HFF-Myc (cell line): ENCODE measurements around the gene NFKBIL1.

Experiments used
- DNase-seq: peaks from one replicate; pipeline ENCODE4 v3.0.0-alpha.2; 2011; ENCODE audit warnings: low read depth; ENCODE audit errors: extremely low read depth
- H3K4me3 ChIP-seq: replicated peaks from 2 replicates; pipeline ENCODE4 v1.5.1; 2011; ENCODE audit warnings: low read depth, mild to moderate bottlenecking, control low read depth, low read length
- TF ChIP-seq, protein P1 (sequence below): IDR thresholded peaks from 2 replicates; pipeline ENCODE4 v1.5.1; 2012; ENCODE audit warnings: mild to moderate bottlenecking, low read depth, low read length, control low read depth; ENCODE audit errors: missing control alignments

The NFKBIL1 gene

DNA sequence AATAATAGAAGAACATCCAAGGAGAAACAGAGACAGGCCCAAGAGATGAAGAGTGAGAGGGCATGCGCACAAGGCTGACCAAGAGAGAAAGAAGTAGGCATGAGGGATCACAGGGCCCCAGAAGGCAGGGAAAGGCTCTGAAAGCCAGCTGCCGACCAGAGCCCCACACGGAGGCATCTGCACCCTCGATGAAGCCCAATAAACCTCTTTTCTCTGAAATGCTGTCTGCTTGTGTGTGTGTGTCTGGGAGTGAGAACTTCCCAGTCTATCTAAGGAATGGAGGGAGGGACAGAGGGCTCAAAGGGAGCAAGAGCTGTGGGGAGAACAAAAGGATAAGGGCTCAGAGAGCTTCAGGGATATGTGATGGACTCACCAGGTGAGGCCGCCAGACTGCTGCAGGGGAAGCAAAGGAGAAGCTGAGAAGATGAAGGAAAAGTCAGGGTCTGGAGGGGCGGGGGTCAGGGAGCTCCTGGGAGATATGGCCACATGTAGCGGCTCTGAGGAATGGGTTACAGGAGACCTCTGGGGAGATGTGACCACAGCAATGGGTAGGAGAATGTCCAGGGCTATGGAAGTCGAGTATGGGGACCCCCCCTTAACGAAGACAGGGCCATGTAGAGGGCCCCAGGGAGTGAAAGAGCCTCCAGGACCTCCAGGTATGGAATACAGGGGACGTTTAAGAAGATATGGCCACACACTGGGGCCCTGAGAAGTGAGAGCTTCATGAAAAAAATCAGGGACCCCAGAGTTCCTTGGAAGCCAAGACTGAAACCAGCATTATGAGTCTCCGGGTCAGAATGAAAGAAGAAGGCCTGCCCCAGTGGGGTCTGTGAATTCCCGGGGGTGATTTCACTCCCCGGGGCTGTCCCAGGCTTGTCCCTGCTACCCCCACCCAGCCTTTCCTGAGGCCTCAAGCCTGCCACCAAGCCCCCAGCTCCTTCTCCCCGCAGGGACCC lies 27.0 kb downstream of the NFKBIL1 start:
- H3K4me3 ChIP-seq, result no peak overlapping the region
- no peak for DNase-seq
- TF ChIP-seq, protein P1, sequence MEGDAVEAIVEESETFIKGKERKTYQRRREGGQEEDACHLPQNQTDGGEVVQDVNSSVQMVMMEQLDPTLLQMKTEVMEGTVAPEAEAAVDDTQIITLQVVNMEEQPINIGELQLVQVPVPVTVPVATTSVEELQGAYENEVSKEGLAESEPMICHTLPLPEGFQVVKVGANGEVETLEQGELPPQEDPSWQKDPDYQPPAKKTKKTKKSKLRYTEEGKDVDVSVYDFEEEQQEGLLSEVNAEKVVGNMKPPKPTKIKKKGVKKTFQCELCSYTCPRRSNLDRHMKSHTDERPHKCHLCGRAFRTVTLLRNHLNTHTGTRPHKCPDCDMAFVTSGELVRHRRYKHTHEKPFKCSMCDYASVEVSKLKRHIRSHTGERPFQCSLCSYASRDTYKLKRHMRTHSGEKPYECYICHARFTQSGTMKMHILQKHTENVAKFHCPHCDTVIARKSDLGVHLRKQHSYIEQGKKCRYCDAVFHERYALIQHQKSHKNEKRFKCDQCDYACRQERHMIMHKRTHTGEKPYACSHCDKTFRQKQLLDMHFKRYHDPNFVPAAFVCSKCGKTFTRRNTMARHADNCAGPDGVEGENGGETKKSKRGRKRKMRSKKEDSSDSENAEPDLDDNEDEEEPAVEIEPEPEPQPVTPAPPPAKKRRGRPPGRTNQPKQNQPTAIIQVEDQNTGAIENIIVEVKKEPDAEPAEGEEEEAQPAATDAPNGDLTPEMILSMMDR, result no peak

DNA sequence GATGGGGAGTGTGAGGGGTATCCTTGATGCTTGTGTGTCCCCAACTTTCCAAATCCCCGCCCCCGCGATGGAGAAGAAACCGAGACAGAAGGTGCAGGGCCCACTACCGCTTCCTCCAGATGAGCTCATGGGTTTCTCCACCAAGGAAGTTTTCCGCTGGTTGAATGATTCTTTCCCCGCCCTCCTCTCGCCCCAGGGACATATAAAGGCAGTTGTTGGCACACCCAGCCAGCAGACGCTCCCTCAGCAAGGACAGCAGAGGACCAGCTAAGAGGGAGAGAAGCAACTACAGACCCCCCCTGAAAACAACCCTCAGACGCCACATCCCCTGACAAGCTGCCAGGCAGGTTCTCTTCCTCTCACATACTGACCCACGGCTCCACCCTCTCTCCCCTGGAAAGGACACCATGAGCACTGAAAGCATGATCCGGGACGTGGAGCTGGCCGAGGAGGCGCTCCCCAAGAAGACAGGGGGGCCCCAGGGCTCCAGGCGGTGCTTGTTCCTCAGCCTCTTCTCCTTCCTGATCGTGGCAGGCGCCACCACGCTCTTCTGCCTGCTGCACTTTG lies 28.0 kb downstream of the NFKBIL1 start, which contains the start of gene TNF:
Gene TNF, plus strand, starts transcription at position 231 of the 567 bp plus-strand sequence. Its CDS starts 177 bp downstream, at position 408.
- no peak within 1 kb of the TSS for H3K4me3 ChIP-seq
- DNase-seq, result no peak
- TF ChIP-seq, protein P1, result no peak

DNA sequence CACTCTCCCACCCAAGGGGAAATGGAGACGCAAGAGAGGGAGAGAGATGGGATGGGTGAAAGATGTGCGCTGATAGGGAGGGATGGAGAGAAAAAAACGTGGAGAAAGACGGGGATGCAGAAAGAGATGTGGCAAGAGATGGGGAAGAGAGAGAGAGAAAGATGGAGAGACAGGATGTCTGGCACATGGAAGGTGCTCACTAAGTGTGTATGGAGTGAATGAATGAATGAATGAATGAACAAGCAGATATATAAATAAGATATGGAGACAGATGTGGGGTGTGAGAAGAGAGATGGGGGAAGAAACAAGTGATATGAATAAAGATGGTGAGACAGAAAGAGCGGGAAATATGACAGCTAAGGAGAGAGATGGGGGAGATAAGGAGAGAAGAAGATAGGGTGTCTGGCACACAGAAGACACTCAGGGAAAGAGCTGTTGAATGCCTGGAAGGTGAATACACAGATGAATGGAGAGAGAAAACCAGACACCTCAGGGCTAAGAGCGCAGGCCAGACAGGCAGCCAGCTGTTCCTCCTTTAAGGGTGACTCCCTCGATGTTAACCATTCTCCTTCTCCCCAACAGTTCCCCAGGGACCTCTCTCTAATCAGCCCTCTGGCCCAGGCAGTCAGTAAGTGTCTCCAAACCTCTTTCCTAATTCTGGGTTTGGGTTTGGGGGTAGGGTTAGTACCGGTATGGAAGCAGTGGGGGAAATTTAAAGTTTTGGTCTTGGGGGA lies 28.7 kb downstream of the NFKBIL1 start:
- no peak for DNase-seq
- H3K4me3 ChIP-seq, result no peak overlapping the region

DNA sequence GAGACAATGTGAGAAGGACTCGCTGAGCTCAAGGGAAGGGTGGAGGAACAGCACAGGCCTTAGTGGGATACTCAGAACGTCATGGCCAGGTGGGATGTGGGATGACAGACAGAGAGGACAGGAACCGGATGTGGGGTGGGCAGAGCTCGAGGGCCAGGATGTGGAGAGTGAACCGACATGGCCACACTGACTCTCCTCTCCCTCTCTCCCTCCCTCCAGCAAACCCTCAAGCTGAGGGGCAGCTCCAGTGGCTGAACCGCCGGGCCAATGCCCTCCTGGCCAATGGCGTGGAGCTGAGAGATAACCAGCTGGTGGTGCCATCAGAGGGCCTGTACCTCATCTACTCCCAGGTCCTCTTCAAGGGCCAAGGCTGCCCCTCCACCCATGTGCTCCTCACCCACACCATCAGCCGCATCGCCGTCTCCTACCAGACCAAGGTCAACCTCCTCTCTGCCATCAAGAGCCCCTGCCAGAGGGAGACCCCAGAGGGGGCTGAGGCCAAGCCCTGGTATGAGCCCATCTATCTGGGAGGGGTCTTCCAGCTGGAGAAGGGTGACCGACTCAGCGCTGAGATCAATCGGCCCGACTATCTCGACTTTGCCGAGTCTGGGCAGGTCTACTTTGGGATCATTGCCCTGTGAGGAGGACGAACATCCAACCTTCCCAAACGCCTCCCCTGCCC lies 29.6 kb downstream of the NFKBIL1 start:
- DNase-seq, result no peak
- H3K4me3 ChIP-seq, result no peak overlapping the region
- TF ChIP-seq, protein P1, result no peak

More for the DNA sequence above, 28.7 kb downstream of the NFKBIL1 start:
- TF ChIP-seq, protein P1, result no peak

DNA sequence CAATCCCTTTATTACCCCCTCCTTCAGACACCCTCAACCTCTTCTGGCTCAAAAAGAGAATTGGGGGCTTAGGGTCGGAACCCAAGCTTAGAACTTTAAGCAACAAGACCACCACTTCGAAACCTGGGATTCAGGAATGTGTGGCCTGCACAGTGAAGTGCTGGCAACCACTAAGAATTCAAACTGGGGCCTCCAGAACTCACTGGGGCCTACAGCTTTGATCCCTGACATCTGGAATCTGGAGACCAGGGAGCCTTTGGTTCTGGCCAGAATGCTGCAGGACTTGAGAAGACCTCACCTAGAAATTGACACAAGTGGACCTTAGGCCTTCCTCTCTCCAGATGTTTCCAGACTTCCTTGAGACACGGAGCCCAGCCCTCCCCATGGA lies 30.2 kb downstream of the NFKBIL1 start:
- no peak overlapping the region for H3K4me3 ChIP-seq
- TF ChIP-seq, protein P1, result no peak
- DNase-seq, result no peak
